Measurements from ENCODE around the gene DGLUCY.
A peak's percentile ranks its signal among the peaks of the same experiment; 100 is the strongest.

The DGLUCY gene

GRCh38 chr14:91144425-91145145 is 30.7 kb downstream of the DGLUCY start:
- no peak overlapping the region for H3K4me3 ChIP-seq
- intact Hi-C loops (cut with DNase I; ENCODE audit: low total_unique reads) = loop anchor here (10.0 kb wide), 1 partner anchor 80 kb away; the partner anchor contains the start of gene RPS6KA5

GRCh38 chr14:91145391-91146160 is 31.7 kb downstream of the DGLUCY start:
- Histone ChIP-seq H3K27ac (no peak overlapping the region), H3K36me3 (peaks cover 0 to 3% (median 0%) of the 10 kb centered on the region in 3 donors), H3K27me3 (no peaks in the 10 kb centered on the region), H3K4me1 (peaks cover 0 to 36% (median 27%) of the 10 kb centered on the region in 4 donors), H3K9me3 (no peaks in the 10 kb centered on the region), H3K4me3 (no peak overlapping the region)
- TF ChIP-seq CTCF (IDR thresholded peaks at IDR 0.05) = no peak
- intact Hi-C loops (cut with DNase I; ENCODE audit: low total_unique reads) = loop anchor here (10.0 kb wide), 1 partner anchor 81 kb away; the partner anchor contains the start of gene RPS6KA5
- DNase-seq = no peak

More at GRCh38 chr14:91144425-91145145, 30.7 kb downstream of the DGLUCY start:
- H3K27ac ChIP-seq = peak overlapping the region; percentile 51 to 72
- H3K36me3 ChIP-seq = peaks cover 0 to 3% (median 0%) of the 10 kb centered on the region in 3 donors
- H3K27me3 ChIP-seq = no peaks in the 10 kb centered on the region
- H3K4me1 ChIP-seq = peaks cover 0 to 32% (median 25%) of the 10 kb centered on the region in 4 donors
- no peaks in the 10 kb centered on the region for H3K9me3 ChIP-seq
- no peak for DNase-seq
- TF ChIP-seq CTCF (IDR thresholded peaks at IDR 0.05) = no peak

GRCh38 chr14:91146661-91147060 is 32.8 kb downstream of the DGLUCY start:
- Histone ChIP-seq H3K27ac (no peak overlapping the region), H3K27me3 (no peaks in the 10 kb centered on the region), H3K4me3 (no peak overlapping the region), H3K4me1 (peaks cover 0 to 36% (median 27%) of the 10 kb centered on the region in 4 donors), H3K9me3 (no peaks in the 10 kb centered on the region), H3K36me3 (peaks cover 0 to 3% (median 0%) of the 10 kb centered on the region in 3 donors)
- no peak for DNase-seq
- no peak for TF ChIP-seq CTCF (IDR thresholded peaks at IDR 0.05)
- intact Hi-C loops (cut with DNase I; ENCODE audit: low total_unique reads) = loop anchor here (10.0 kb wide), 1 partner anchor 82 kb away; the partner anchor contains the start of gene RPS6KA5

- Histone ChIP-seq H3K4me1 (peaks cover 0 to 21% (median 15%) of the 10 kb centered on the region in 4 donors), H3K9me3 (no peaks in the 10 kb centered on the region), H3K36me3 (peaks cover 0 to 3% (median 0%) of the 10 kb centered on the region in 3 donors), H3K27ac (peak overlapping the region in 1 of 2 donors; percentile 28), H3K27me3 (no peaks in the 10 kb centered on the region), H3K4me3 (no peak overlapping the region)
- intact Hi-C loops (cut with DNase I; ENCODE audit: low total_unique reads) = loop anchor here (10.0 kb wide), 1 partner anchor 85 kb away; the partner anchor contains the start of gene RPS6KA5
- no peak for TF ChIP-seq CTCF (IDR thresholded peaks at IDR 0.05)
- peak; percentile 75 to 79 for DNase-seq
These were observed 35.6 kb downstream of the DGLUCY start for GRCh38 chr14:91149462-91149861.

GRCh38 chr14:91152499-91152898 is 38.6 kb downstream of the DGLUCY start:
- Histone ChIP-seq H3K4me3 (no peak overlapping the region), H3K4me1 (peaks cover 0 to 25% (median 12%) of the 10 kb centered on the region in 4 donors), H3K27me3 (no peaks in the 10 kb centered on the region), H3K9me3 (no peaks in the 10 kb centered on the region), H3K27ac (no peak overlapping the region), H3K36me3 (peaks cover 0 to under 1% (median 0%) of the 10 kb centered on the region in 3 donors)
- intact Hi-C loops (cut with DNase I; ENCODE audit: low total_unique reads) = no loop called here
- no peak for DNase-seq
- TF ChIP-seq CTCF (IDR thresholded peaks at IDR 0.05) = no peak

Data from tibial artery (tissue), 4 donors.